Gastrocnemius medialis (tissue), 4 donors: ENCODE measurements around the gene CNGA2. TPM values are rescaled to one million over a fixed set of nuclear protein-coding genes. Genes with fewer than 3 reads are reported as not detected.

ENCODE experiments used
- ATAC-seq, 2 donors: fragments of 150-250 bp; one replicate each; pipeline ENCODE4 v1.9.1; 2016
- DNase-seq, 2 donors: peaks; one replicate each; pipeline ENCODE4 v3.0.0-alpha.2; 2019
- H3K27ac ChIP-seq, 4 donors: fragments of 200-600 bp; sonication (generic); 1 replicate in 1 of 4; 2 replicates in 3 of 4; pipeline ENCODE4 v1.5.1; 2016 to 2018; ENCODE audit warnings: mild to moderate bottlenecking in 2 of 4, moderate library complexity in 1 of 4
- H3K27me3 ChIP-seq, 3 donors: fragments of 200-600 bp; sonication (generic) in 2 of 3; 1 replicate in 1 of 3; 2 replicates in 2 of 3; pipeline versions ENCODE4 v1.5.1 to v1.6.0; 2016 to 2019; ENCODE audit warnings: mild to moderate bottlenecking in 1 of 3, moderate library complexity in 1 of 3
- H3K36me3 ChIP-seq, 2 donors: fragments of 200-600 bp; sonication (generic) in 1 of 2; one replicate each; pipeline ENCODE4 v1.5.1; 2017 to 2018
- H3K4me1 ChIP-seq, 2 donors: fragments of 200-600 bp; sonication (generic) in 1 of 2; one replicate each; pipeline ENCODE4 v1.5.1; 2016 to 2017; ENCODE audit warnings: mild to moderate bottlenecking in 2 of 2
- H3K4me3 ChIP-seq, 4 donors: fragments of 200-600 bp; sonication (generic) in 3 of 4; 1 replicate in 1 of 4; 2 replicates in 3 of 4; pipeline ENCODE4 v1.5.1; 2016 to 2019; ENCODE audit warnings: mild to moderate bottlenecking in 2 of 4
- H3K9me3 ChIP-seq, 3 donors: fragments of 200-600 bp; sonication (generic) in 2 of 3; 1 replicate in 1 of 3; 2 replicates in 2 of 3; pipeline ENCODE4 v1.5.1; 2016 to 2019
- CTCF ChIP-seq, 5 experiments: fragments of 450-650 bp in 3 of 5; fragments of 200-600 bp in 2 of 5; sonication (generic) in 2 of 5; IDR thresholded peaks in 4 of 5; conservative IDR thresholded peaks in 1 of 5; 1 replicate in 4 of 5; 2 replicates in 1 of 5; pipeline ENCODE4 v1.5.1; 2016 to 2019; ENCODE audit warnings: antibody characterized with exemption in 5 of 5, mild to moderate bottlenecking in 3 of 5, moderate library complexity in 3 of 5
- POLR2A ChIP-seq, 2 donors: fragments of 450-650 bp; IDR thresholded peaks; one replicate each; pipeline ENCODE4 v1.6.1; 2017; ENCODE audit warnings: antibody characterized with exemption in 2 of 2, mild to moderate bottlenecking in 2 of 2, moderate library complexity in 2 of 2
- in situ Hi-C, 4 donors: fragments of 200-750 bp; cut with MboI; loops; one replicate each; pipeline versions ENCODE4 v1.15.0 to v1.8.0; 2017; ENCODE audit warnings: low sequenced_read_pairs in 4 of 4
- intact Hi-C: fragments of 100-400 bp; cut with DNase I; formaldehyde crosslinking; loops from one replicate; pipeline ENCODE4 v1.15.1; 2023; ENCODE audit warnings: low total_unique reads
- total RNA-seq, 4 donors: library from RNA; depleted of rRNA; stranded (reverse); fragments of >200 nt; gene quantifications; one replicate each; pipeline versions ENCODE4 v1.1.0 to v1.2.3, GENCODE V29; 2016

The CNGA2 gene
- total RNA-seq, 4 donors from 2014 or later, result not detected

DNA sequence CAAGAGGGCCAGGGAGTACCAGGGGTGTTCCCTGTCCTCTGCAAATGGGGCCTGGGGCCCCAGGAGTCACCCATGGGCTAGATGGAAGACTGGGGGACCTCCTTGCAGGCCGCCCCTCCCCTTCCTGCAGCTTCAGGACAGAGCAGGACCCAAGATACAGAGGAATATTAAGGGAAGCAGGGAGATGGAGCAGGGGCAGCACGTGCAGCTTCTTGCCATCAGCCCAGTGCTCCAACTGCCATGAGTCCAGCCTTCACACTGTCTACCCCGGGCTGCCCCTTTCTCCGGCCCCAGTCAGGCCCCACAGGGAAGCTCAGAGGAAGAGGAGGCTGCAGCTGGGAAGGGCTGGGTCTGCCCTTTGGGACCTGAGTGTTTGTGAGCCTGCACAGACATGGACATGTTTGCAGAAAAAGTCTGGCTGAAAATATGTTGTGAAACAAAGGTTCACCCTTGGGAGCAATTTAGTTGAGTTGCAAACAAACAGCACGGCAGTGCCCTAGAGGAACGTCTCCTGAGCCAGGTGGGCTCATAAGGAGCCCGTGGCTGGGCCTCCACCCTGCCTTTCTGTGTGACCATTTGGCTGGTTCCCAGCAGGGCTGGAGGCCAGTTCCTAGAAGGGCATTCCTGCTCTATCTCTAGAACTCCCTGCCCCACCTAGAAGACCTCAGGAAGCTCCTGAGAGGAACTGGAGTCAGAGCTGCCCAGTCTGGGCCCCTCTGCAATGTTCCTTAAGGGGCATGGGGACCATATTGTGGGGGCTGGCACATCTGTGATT lies 9.8 kb upstream of the CNGA2 start:
- in situ Hi-C loops, result no loop called here
- H3K27ac ChIP-seq, result no peak overlapping the region

DNA sequence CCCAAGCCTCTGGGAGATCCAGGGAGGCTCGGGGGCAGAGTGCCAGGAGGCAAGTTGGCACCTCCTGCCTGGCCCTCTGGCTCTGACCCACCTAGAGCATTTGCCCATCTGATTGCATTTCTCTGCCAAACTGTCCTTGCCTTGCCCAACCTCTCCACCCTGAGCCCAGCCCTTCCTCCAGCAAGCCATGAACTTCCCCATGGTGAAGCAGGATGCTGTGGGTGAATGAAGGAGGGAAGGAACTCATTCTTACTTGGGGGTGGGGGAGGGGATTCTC lies 9.3 kb upstream of the CNGA2 start:
- no peak overlapping the region for H3K4me3 ChIP-seq
- H3K27me3 ChIP-seq, result no peaks in the 10 kb centered on the region
- no peak for ATAC-seq
- no peaks in the 10 kb centered on the region for H3K9me3 ChIP-seq
- in situ Hi-C loops, result no loop called here
- no peaks in the 10 kb centered on the region for H3K36me3 ChIP-seq
- H3K4me1 ChIP-seq, result no peaks in the 10 kb centered on the region
- H3K27ac ChIP-seq, result no peak overlapping the region
- no peak for DNase-seq
- intact Hi-C loops, result no loop called here
- TF ChIP-seq CTCF (IDR thresholded peaks at IDR 0.05 in 4 of 5, conservative IDR thresholded peaks at IDR 0.05 in 1 of 5), result no peak
- TF ChIP-seq POLR2A (IDR thresholded peaks at IDR 0.05), result no peak

More for the DNA sequence above, 9.8 kb upstream of the CNGA2 start:
- no peaks in the 10 kb centered on the region for H3K36me3 ChIP-seq
- H3K9me3 ChIP-seq, result no peaks in the 10 kb centered on the region
- ATAC-seq (no peak), DNase-seq (no peak)
- no peaks in the 10 kb centered on the region for H3K4me1 ChIP-seq
- no peaks in the 10 kb centered on the region for H3K27me3 ChIP-seq
- TF ChIP-seq POLR2A (IDR thresholded peaks at IDR 0.05), result no peak
- TF ChIP-seq CTCF (IDR thresholded peaks at IDR 0.05 in 4 of 5, conservative IDR thresholded peaks at IDR 0.05 in 1 of 5), result no peak
- intact Hi-C loops, result no loop called here
- H3K4me3 ChIP-seq, result no peak overlapping the region

DNA sequence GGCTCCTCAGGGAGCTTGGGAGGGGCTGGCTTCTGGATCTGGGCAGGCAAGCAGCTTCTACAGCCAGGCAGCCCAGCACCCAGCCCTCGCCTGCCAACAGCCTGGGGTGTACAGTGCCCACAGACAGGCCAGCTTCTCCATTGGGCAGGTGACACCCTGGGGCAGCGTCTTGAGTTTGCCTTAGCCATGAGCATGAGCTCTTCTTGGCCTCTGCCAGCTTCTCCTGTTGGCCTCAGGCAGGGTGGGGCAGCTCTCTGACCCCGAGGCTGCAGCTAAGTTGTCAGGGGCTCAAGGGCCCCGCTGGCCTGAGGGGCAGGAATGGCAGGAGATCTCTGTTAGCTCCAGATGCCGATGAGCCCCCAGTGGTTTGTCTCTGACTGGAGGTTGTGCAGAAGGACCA lies 7.8 kb upstream of the CNGA2 start:
- no peak overlapping the region for H3K27ac ChIP-seq
- DNase-seq (no peak), ATAC-seq (no peak)
- no peaks in the 10 kb centered on the region for H3K9me3 ChIP-seq
- H3K36me3 ChIP-seq, result no peaks in the 10 kb centered on the region
- no peaks in the 10 kb centered on the region for H3K27me3 ChIP-seq
- H3K4me3 ChIP-seq, result no peak overlapping the region
- no peak for TF ChIP-seq CTCF (IDR thresholded peaks at IDR 0.05 in 4 of 5, conservative IDR thresholded peaks at IDR 0.05 in 1 of 5)
- no peak for TF ChIP-seq POLR2A (IDR thresholded peaks at IDR 0.05)
- in situ Hi-C loops, result no loop called here
- intact Hi-C loops, result no loop called here
- no peaks in the 10 kb centered on the region for H3K4me1 ChIP-seq

GRCh38 chrX:151727346-151727745 lies 7.2 kb upstream of the CNGA2 start:
- no peak overlapping the region for H3K27ac ChIP-seq
- TF ChIP-seq CTCF (IDR thresholded peaks at IDR 0.05 in 4 of 5, conservative IDR thresholded peaks at IDR 0.05 in 1 of 5) (no peak), POLR2A (IDR thresholded peaks at IDR 0.05) (no peak)
- in situ Hi-C loops, result no loop called here
- H3K27me3 ChIP-seq, result no peaks in the 10 kb centered on the region
- no peak for DNase-seq
- H3K4me3 ChIP-seq, result no peak overlapping the region
- H3K36me3 ChIP-seq, result no peaks in the 10 kb centered on the region
- intact Hi-C loops, result no loop called here
- no peaks in the 10 kb centered on the region for H3K9me3 ChIP-seq
- H3K4me1 ChIP-seq, result no peaks in the 10 kb centered on the region
- no peak for ATAC-seq
